Stimulated activated CD4-positive, alpha-beta T cell treated with anti-CD3 and anti-CD28 coated beads, TNF-alpha, amount 100 ng/mL, for 1 hour (primary cell): ENCODE data around the gene RAB4B.
"Not testable (repeated sequence)": the region's sequence is repeated elsewhere in the genome, so short reads cannot be mapped to it uniquely, and the experiment has no call there.

Experiments
- DNase-seq, 3 donors: peaks; one replicate each; pipeline ENCODE4 v3.0.0-alpha.2; 2020; ENCODE audit warnings: low read depth in 3 of 3, low spot score in 1 of 3

The RAB4B gene

DNA sequence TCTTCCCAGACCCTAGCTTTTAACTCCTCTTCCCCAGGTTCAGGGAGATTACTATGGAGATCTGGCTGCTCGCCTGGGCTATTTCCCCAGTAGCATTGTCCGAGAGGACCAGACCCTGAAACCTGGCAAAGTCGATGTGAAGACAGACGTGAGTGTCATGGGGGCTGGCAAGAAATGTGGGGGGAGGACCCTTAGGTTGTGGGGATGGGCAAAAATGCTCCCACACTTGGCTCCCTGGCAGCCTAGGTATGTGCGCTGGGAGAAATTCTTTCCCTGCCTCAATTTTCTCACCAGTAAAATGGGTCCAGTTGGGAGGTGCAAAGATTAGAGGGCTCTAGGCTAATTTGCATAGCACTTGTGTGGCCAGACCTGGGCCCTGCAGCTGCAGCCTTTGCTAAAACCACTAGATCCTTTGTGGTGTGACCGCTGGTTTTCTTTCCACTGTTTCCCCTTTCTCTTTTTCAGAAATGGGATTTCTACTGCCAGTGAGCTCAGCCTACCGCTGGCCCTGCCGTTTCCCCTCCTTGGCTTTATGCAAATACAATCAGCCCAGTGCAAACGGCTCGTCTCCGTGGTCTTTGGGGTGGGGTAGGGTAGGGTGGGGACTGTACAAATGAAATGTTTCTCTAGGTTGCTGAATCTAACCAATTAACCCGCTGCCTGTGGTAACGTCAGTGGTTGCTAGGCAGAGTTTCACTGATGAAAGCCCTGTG lies 959 bp upstream of the RAB4B start:
- DNase-seq = peak; percentile 68 to 76 (median 72)

DNA sequence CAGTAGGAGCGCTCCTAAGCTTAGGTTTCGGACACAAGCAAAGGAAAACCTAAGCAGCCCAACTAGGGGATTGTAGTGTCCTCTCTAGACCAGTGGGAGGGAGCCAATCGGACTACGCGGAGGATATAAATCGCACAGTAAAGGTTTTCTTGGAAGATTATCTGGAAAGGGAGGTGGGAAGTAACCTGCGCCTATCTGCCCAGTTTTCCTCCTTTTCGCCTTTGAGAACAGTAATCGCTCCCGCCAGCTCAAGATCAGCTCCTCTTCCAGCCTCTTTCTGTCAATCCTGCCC lies 456 bp upstream of the RAB4B start:
- no peak for DNase-seq

DNA sequence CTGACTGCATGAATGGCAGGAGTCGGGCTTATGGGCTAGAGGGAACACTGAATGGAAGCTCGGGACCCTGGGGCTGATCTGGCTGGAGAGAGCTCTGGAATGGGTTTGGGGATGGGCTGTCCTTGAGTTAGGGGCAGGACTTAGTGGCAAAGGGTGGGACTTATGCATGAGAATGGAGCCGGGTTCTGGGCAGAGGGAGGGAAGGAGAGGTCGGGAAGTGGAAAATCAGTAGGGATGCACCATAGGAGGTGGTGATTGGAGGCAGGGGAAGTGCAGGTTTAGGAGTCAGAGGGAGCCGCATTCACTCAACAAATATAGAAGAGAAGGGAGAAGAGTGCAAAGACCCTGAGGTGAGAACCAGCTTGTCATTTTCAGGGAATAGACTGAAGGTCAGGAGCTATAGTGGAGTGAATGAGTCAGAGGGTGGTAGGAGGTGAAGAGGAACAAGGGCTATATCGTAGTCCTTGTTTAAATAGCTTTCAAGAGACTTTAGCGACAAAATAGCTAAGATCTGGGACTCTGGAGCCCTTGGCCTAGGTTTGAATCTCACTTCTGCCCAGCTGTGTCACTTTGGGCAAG lies 748 bp downstream of the RAB4B start:
- DNase-seq = no peak

DNA sequence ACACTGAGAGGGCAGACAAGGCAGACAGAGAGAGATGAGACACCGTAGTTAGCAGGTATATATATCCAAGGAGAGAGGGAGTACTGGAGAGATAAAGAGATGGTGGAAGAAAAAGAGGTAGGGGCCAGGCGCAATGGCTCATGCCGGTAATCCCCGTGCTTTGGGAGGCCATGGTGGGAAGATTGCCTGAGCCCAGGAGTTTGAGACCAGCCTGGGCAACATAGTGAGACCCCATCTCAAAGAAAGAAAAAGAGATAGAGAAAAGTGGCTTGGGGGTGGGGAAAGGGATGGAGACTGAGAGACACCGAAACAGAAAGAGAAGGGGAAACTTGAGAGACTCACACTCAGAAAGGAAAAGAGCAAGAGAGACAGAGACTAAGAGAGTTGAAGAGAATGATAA lies 2.5 kb downstream of the RAB4B start:
- DNase-seq = no peak

DNA sequence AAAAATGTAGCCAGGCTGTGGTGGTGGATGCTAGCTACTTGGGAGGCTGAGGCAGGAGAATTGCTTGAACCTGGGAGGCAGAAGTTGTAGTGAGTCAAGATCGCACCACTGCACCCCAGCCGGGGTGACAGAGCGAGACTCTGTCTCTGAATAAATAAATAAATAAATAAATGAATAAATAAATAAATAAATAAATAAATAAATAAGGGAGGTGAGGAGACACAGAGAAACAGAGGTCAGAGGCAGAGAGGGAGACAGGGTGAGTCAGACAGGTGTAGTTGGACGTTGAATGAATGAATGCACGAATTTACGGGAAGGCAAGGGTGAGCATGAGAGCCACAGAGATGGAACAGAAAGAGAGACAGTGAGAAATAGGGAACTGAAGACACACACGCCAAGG lies 3.1 kb downstream of the RAB4B start:
- no peak for DNase-seq

DNA sequence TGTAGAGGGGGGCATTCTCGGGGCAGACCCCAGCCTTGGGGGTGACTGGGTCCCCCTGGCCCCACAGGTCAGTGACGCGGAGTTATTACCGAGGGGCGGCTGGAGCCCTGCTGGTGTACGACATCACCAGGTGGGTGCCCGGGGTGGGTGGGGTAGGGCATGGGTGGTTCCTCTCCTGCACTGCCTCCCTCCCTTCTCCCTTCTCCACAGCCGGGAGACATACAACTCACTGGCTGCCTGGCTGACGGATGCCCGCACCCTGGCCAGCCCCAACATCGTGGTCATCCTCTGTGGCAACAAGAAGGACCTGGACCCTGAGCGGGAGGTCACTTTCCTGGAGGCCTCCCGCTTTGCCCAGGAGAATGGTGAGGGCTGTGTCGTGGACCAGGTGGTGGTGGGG lies 5.7 kb downstream of the RAB4B start:
- DNase-seq = no peak

DNA sequence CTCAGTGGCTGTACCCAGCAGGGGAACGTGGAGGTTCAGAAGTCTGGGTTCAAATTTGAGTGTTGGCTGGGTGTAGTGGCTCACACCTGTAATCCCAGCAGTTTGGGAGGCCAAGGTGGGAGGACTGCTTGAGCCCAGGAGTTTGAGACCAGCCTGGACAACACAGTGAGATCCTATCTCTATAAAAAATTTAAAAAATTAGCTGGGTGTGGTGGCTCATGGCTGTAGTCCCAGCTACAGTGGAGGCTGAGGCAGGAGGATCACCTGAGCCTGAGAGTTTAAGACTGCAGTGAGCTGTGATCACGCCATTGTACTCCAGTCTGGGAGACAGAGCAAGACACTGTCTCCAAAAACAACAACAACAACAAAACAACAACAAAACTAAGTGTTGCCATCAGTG lies 6.1 kb downstream of the RAB4B start:
- not testable (repeated sequence) for DNase-seq

DNA sequence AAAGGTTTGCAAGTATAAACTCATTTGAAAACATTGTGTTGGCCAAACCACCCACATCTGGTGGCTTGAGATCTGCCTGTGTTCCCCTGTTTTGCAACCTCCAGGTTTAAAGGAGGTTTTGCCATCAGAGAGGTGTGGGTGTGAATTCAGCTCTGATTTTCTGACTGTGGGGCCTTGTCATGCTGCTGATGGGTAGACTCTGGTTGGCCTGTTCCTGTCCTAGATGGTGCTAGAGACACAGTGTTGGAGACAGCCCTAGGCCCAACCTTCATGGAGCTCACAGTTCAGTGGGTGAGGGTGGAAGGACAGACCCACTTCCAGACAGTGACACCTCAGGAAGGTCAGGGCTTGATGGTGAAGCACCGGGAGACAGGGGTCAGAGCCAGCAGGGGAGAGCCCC lies 7.5 kb downstream of the RAB4B start:
- no peak for DNase-seq

DNA sequence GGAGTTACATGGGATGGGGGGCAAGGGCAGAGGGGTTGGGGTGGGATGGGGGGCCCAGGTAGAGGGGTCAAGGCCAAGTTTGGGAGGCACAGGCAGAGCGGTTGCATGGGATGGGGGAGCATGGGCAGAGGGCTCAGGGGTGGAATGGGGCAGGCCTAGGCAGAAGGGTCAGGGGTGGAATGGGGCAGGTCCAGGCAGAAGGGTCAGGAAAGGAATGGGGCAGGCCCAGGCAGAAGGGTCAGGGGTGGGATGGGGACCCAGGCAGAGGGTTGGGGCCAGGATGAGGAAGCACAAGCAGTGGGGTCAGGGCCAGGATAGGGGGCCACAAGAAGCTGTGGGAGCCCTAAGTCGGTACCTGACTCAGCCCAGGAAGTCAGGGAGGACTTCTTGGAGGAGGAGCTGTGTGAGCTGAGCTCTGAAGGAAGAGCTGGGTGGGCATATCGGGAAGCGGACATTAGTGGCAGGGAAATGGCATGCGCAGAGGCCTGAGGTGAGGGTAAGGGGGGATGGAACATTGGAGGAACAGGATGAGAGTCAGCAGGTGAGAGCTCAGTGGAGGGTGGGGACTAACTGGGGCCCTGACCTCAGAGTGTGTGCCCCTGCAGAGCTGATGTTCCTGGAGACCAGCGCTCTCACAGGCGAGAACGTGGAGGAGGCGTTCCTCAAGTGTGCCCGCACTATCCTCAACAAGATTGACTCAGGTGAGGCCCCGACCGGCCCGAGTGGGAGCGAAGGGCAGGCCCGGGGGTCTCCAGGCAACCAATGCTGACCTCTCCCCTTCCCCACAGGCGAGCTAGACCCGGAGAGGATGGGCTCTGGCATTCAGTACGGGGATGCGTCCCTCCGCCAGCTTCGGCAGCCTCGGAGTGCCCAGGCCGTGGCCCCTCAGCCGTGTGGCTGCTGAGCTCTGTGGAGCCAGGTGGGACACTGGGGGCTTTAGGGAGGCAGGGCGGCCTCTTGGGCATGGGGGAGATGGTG lies 8.3 kb downstream of the RAB4B start:
- no peak for DNase-seq

DNA sequence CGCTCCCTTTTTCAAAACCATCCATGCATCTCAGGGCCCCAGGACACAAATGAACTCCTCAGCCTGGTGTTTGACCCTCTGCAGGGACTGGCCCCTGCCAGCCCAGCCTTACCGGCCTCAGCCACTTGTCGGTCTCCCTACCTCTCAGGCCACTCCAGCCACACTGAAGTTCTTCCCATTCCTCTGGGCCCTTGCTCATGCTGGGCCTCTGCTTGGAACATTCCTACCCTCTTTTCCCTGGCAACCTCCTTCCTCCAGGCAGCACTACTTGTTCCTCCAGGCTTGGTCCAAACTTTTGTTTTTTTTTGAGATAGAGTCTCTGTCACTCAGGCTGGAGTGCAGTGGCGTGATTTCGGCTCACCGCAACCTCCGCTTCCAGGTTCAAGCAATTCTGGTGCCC lies 13.3 kb downstream of the RAB4B start:
- no peak for DNase-seq

DNA sequence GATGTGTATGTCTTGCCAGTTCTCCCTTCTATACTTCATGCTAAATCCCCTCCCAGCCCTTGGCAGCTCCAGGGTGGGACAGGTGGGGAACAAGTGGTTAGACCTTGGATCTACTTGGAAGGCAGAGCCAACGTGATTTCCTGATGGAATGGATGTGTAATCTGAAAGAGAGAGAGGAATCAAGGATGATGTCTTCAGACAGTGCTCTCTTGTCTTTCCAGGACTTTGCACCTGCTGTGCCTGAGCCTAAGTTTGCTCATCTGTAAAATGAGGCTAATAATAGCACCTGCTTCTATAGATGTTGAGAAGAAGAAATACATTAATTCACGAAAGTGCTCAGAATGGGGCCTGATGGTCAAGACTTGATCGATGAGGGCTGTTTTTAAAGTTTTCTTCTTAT lies 13.9 kb downstream of the RAB4B start:
- DNase-seq = no peak

DNA sequence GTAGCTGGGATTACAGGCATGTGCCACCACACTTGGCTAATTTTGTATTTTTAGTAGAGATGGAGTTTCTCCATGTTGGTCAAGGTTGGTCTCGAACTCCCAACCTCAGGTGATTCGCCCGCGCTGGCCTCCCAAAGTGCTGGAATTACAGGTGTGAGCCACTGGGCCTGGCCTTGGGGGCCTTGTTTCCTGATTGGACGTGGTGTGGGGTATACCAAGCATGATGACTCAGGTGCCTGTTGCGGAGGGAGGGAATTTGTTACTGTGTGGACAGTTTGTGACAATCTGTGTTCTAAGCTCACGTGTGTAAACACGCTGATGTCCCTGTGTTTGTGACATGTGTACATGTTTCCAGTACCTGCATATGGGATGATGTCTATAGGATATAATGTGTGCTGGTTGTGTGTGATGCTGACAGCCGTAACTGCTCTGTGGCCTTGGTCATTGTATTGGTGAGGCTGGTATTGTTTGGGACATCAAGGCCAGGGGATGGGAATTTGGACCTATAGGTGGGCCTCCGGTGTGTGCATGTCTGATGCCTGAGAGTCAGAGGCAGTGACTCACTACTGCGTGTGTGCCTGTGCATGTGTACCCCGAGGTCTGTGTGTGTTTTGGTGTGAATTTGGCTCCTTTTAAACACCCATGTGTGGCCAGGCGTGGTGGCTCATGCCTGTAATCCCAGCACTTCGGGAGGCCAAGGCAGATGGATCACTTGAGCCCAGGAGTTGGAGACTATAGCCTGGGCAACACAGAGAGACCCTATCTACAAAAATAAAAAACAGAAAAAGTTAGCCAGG lies 19.3 kb downstream of the RAB4B start:
- no peak for DNase-seq

DNA sequence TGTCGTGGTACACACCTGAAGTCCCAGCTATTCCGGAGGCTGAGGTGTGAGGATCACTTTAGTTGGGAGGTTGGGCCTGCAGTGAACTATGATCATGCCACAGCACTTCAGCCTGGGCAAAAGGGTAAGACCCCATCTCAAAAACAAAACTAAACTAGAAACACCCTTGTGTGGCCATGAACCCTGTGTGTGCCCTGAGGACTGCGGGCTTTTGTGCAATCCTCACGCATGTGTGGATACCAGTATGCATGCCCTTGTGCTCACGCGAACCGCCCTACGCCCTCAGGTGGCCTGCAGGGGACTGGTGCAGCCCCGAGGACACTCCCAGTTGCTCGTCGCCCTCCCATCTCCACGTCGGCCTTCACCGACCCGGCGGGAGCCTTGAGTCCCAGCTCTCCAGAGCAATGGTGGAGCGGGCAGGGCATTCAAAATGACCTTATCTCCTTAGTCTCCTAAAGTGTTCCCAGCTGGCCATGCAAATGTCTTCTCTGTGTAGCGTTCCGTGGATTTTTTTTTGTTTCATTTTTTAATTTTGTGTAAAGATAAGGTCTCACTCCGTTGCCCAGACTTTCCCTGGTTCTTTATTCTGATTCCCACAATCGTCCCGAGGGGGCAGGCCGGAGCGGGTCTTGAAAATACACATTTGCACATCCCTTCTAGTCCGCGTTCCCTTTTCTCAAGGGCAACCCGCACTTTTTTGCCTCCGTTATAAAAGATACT lies 20.1 kb downstream of the RAB4B start:
- DNase-seq = no peak

DNA sequence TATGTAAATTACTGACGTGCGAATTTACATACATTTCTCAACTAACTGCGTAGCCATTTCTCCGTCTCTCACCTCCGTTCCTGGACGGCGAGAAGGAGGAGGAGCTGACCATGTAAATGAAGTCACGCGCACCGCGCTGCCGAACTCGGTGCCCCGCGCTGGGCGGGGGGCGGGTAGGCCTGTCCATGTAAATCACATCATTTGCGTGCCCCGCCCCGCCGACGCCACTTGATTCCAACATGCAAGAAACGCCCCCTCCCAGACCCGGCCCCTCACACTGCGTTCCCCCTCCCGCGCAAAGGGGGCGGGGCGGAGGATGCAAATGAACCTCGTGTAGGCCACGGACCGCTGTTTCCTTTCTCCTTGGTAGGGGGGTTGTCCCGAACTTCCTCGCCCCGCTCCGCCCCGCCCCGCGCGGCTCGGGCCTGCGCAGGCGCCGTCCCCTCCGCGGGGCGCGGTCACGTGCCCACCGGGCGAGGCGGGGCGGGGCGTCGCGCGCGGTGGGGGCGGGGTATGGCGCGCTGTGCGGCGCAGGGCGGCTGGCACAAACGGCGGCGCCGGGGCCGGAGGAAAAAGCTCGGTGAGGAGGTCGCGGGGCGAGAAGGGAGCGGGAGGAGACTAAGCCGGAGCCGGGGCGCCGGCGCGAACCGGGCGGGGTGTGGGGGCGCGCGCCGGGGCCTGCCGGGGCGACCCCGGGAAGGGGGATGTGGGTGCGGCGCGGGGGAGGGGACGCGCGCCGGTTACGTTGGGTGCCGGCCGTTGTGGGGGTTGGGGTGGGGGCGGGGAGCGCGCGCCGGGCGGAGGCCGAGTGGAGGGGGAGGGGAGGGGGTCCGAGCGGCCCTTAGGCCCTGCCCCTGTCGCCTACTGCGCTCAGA lies 20.9 kb downstream of the RAB4B start, which contains the start of gene EGLN2:
TSS of gene EGLN2 (plus strand) at position 509 of the 875 bp plus-strand sequence. CDS start 1,382 bp downstream, outside the sequence.
- DNase-seq = peak; percentile 100

DNA sequence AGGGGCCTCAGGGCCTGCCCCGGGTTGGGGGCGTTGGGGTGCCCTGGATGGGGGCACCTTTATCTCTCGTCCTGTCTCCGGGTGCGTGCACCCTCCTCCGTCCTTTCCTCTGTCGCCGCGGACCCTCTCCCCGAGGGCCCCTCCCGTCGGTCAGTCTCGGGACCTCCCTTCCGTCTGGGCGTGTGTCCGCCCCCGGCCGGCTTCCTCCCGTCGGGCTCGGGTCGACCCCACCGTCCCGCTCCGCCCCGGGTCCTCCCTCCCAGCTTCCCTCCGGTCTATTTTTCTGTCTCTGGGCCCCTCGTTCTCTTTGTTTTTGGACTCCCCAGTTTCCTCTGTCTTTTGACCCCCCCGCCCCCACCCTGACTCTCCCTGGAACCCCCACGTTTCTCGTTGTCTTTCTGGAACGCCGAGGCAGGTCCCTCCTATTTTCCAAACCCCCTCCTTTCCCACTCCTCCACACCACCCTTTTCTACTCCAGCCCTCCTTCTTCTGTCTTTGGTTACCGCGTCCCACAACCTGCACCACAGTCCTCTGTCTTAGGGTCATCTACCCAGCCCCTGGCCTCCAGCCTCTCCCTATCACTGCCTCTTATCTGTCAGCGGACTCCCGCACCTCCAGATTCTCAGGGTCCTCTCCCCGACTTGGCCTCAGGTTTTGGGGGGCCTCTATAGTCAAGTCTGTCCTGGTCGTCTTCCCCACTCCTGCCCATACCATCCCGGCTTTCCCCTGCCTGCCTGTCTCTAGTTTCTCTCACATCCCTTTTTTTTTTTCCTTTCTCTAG lies 21.7 kb downstream of the RAB4B start:
- no peak for DNase-seq

DNA sequence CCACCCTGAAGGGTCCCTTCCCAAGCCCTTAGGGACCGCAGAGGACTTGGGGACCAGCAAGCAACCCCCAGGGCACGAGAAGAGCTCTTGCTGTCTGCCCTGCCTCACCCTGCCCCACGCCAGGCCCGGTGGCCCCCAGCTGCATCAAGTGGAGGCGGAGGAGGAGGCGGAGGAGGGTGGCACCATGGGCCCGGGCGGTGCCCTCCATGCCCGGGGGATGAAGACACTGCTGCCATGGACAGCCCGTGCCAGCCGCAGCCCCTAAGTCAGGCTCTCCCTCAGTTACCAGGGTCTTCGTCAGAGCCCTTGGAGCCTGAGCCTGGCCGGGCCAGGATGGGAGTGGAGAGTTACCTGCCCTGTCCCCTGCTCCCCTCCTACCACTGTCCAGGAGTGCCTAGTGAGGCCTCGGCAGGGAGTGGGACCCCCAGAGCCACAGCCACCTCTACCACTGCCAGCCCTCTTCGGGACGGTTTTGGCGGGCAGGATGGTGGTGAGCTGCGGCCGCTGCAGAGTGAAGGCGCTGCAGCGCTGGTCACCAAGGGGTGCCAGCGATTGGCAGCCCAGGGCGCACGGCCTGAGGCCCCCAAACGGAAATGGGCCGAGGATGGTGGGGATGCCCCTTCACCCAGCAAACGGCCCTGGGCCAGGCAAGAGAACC lies 22.4 kb downstream of the RAB4B start:
- DNase-seq = no peak

DNA sequence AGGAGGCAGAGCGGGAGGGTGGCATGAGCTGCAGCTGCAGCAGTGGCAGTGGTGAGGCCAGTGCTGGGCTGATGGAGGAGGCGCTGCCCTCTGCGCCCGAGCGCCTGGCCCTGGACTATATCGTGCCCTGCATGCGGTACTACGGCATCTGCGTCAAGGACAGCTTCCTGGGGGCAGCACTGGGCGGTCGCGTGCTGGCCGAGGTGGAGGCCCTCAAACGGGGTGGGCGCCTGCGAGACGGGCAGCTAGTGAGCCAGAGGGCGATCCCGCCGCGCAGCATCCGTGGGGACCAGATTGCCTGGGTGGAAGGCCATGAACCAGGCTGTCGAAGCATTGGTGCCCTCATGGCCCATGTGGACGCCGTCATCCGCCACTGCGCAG lies 22.9 kb downstream of the RAB4B start:
- no peak for DNase-seq
